Astrocyte (in vitro differentiated cells and primary cell): Measurements from ENCODE around the gene MRPL43. TPM values are rescaled to one million over a fixed set of nuclear protein-coding genes. Genes with fewer than 3 reads are reported as not detected.

Source experiments
- DNase-seq: peaks from one replicate; pipeline ENCODE4 v3.0.0-alpha.2; 2010; ENCODE audit warnings: low read depth
- FAIRE-seq: peaks from 2 replicates; lab custom pipeline; 2011; peaks lifted over from hg19 to GRCh38; lab: Jason Lieb, UNC
- H2AFZ ChIP-seq: 2 replicates; pipeline ENCODE4 v1.6.0; 2012; ENCODE audit warnings: low read depth, low read length, inconsistent platforms
- H3K27ac ChIP-seq: 2 replicates; pipeline ENCODE4 v1.5.1; 2011; ENCODE audit warnings: low read depth, low read length, inconsistent platforms
- H3K27me3 ChIP-seq: 2 replicates; pipeline ENCODE4 v1.6.0; 2011; ENCODE audit warnings: low read length, inconsistent platforms; ENCODE audit not compliant: insufficient read depth
- H3K36me3 ChIP-seq: 2 replicates; pipeline ENCODE4 v1.5.1; 2011; ENCODE audit warnings: low read length, inconsistent platforms; ENCODE audit not compliant: insufficient read depth
- H3K4me1 ChIP-seq: 2 replicates; pipeline ENCODE4 v1.5.1; 2011; ENCODE audit warnings: low read length, inconsistent platforms; ENCODE audit not compliant: insufficient read depth
- H3K4me2 ChIP-seq: 2 replicates; pipeline ENCODE4 v1.6.0; 2012; ENCODE audit warnings: low read length, inconsistent platforms
- H3K4me3 ChIP-seq: 2 replicates; pipeline ENCODE4 v1.5.1; 2011; ENCODE audit warnings: low read depth, mild to moderate bottlenecking, low read length, inconsistent platforms; ENCODE audit not compliant: insufficient read depth
- H3K79me2 ChIP-seq: 2 replicates; pipeline ENCODE4 v1.6.0; 2012; ENCODE audit warnings: mild to moderate bottlenecking, low read length, inconsistent platforms; ENCODE audit not compliant: insufficient read depth
- H3K9ac ChIP-seq: 2 replicates; pipeline ENCODE4 v1.6.0; 2012; ENCODE audit warnings: mild to moderate bottlenecking, low read length, inconsistent platforms
- H3K9me3 ChIP-seq: 2 replicates; pipeline ENCODE4 v1.5.1; 2012; ENCODE audit warnings: low read depth, mild to moderate bottlenecking, low read length, inconsistent platforms; ENCODE audit not compliant: insufficient read depth
- H4K20me1 ChIP-seq: 2 replicates; pipeline ENCODE4 v1.6.0; 2012; ENCODE audit warnings: low read length, inconsistent platforms; ENCODE audit not compliant: insufficient read depth
- H3K27ac Mint-ChIP-seq: one replicate; pipeline ENCODE4 v1.8.0; 2021; ENCODE audit warnings: mild to moderate bottlenecking, mixed read lengths; ENCODE audit not compliant: unreplicated experiment
- H3K27me3 Mint-ChIP-seq: one replicate; pipeline ENCODE4 v1.8.0; 2021; ENCODE audit warnings: low read depth, mixed read lengths; ENCODE audit not compliant: unreplicated experiment
- H3K36me3 Mint-ChIP-seq: one replicate; pipeline ENCODE4 v1.8.0; 2021; ENCODE audit warnings: low read depth, mixed read lengths; ENCODE audit not compliant: unreplicated experiment
- H3K4me1 Mint-ChIP-seq: one replicate; pipeline ENCODE4 v1.8.0; 2021; ENCODE audit warnings: low read depth, mixed read lengths; ENCODE audit not compliant: unreplicated experiment
- H3K4me3 Mint-ChIP-seq: one replicate; pipeline ENCODE4 v1.8.0; 2021; ENCODE audit warnings: mild to moderate bottlenecking, moderate library complexity, mixed read lengths; ENCODE audit not compliant: unreplicated experiment
- H3K9me3 Mint-ChIP-seq: one replicate; pipeline ENCODE4 v1.8.0; 2021; ENCODE audit warnings: mild to moderate bottlenecking, mixed read lengths; ENCODE audit not compliant: unreplicated experiment
- EZH2 ChIP-seq: IDR thresholded peaks from 2 replicates; pipeline ENCODE4 v1.6.1; 2012; ENCODE audit warnings: mild to moderate bottlenecking, low read length, inconsistent platforms; ENCODE audit not compliant: insufficient read depth
- total RNA-seq: library from RNA; stranded (reverse); gene quantifications from 2 replicates; pipeline ENCODE4 v1.2.1, GENCODE V29; 2021
- TF ChIP-seq, protein P1 (sequence below): IDR thresholded peaks from 2 replicates; pipeline ENCODE4 v1.5.1; 2011; ENCODE audit warnings: low read depth, mild to moderate bottlenecking, inconsistent platforms, low read length, moderate library complexity; ENCODE audit not compliant: insufficient read depth

MRPL43 gene
- total RNA-seq, 1 donor from 2014 or later: 61.3 TPM

DNA sequence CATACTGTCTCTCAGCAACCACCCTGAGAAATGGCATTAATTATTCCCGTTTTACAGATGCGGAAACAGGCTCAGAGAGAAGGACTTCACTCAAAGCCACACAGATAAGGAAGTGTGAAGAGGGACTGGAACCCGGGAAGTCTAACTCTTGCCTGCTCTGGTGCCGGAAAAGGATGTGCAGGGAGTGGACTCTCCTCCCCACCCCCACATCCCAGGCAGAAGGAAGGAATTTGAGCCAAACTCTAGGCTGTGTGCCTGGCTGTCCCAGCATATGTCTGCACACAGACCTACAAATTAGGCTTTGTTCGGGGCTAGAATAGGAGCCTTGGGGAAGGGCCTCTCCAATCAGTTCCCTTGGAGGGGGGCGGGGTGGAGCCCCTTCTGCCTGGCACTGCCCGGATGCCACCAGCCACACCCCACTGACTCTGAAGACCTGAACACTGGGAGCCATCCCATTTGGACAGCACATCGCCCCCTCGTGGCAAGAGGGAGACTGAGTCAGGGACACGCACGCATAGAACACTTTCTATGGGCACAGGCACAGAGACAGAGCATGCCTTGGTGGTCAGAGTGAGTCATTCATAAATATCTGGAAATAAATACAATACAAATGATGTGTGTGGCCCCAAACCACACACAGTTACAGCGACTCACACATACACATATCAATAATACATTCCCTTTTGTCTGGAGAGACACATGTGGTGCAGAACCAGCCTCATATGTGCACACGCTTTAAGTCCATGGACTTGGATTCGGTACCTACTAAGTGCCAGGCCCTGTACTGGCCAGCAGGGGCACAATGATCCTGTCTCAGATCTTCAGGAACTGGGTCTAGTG, 25.4 kb upstream of the MRPL43 start:
- Mint-ChIP-seq H3K36me3 (no peaks in the 10 kb centered on the region), H3K27ac (peak overlapping the region; percentile 35)

DNA sequence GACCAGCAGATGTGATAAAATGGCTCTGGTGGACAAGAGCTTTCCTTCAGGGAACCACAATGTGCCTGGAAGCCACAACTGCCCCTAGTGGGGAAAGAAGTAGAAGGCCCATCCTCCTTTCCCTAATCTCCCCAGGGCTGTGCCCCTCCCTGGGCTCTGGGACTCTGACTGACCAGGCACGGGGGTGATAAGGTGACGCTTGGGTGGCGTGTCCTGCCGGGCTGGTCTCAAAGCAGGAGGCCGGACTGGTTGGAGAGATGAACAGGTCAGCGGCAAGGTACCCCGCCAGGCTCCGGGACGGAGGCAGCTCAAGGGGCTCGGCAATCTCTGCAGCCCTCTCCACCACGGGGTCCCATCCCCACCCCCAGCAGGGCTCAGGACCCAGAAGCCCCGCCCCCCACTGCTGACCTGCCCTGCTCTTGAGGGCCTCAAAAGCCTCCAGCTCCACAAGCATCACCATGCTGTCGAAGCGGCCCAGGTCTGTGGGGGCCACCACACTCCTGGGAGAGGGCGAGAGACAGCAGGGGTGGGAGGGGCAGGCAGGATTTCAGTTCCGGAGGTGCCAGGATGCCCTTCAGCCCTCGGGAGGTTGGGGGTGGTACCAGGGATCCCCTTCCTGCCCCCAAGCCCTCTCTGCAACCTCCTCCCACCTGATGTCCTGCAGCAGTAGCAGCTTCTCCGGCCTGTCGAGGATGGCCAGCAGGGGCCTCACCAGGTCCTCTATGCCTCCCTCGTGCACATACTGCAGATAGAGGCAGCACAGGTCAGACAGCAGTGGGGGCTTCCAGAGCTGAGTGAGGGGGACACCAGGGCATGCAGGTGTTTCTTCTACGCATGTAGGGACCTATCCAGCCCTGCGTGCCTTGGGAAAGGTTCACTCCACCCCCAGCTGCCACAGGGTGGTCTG, 24.5 kb upstream of the MRPL43 start:
- Mint-ChIP-seq H3K36me3 (no peaks in the 10 kb centered on the region), H3K4me1 (peaks cover 24% of the 10 kb centered on the region), H3K9me3 (no peaks in the 10 kb centered on the region), H3K4me3 (no peak overlapping the region), H3K27me3 (peaks cover 7% of the 10 kb centered on the region), H3K27ac (no peak overlapping the region)
- H2AFZ ChIP-seq: peak overlapping the region; percentile 22
- FAIRE-seq (no peak), DNase-seq (no peak)
- no peak overlapping the region for H3K27ac ChIP-seq
- H3K36me3 ChIP-seq: no peaks in the 10 kb centered on the region
- H3K9ac ChIP-seq: peak overlapping the region; percentile 17
- peak overlapping the region; percentile 51 for H3K4me2 ChIP-seq
- peaks cover 15% of the 10 kb centered on the region for H4K20me1 ChIP-seq
- TF ChIP-seq, protein P1, sequence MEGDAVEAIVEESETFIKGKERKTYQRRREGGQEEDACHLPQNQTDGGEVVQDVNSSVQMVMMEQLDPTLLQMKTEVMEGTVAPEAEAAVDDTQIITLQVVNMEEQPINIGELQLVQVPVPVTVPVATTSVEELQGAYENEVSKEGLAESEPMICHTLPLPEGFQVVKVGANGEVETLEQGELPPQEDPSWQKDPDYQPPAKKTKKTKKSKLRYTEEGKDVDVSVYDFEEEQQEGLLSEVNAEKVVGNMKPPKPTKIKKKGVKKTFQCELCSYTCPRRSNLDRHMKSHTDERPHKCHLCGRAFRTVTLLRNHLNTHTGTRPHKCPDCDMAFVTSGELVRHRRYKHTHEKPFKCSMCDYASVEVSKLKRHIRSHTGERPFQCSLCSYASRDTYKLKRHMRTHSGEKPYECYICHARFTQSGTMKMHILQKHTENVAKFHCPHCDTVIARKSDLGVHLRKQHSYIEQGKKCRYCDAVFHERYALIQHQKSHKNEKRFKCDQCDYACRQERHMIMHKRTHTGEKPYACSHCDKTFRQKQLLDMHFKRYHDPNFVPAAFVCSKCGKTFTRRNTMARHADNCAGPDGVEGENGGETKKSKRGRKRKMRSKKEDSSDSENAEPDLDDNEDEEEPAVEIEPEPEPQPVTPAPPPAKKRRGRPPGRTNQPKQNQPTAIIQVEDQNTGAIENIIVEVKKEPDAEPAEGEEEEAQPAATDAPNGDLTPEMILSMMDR: peak; percentile 43
- TF ChIP-seq EZH2: no peak
- H3K9me3 ChIP-seq: no peaks in the 10 kb centered on the region
- H3K79me2 ChIP-seq: no peaks in the 10 kb centered on the region
- H3K27me3 ChIP-seq: no peaks in the 10 kb centered on the region
- no peak overlapping the region for H3K4me3 ChIP-seq
- H3K4me1 ChIP-seq: peaks cover 38% of the 10 kb centered on the region

More for the DNA sequence above, 25.4 kb upstream of the MRPL43 start:
- peak overlapping the region; percentile 30 for H3K4me3 Mint-ChIP-seq
- peaks cover 24% of the 10 kb centered on the region for H3K4me1 Mint-ChIP-seq
- DNase-seq: peak; percentile 85
- Histone ChIP-seq H3K36me3 (no peaks in the 10 kb centered on the region), H3K27me3 (no peaks in the 10 kb centered on the region), H3K79me2 (no peaks in the 10 kb centered on the region), H3K9ac (peak overlapping the region; percentile 42), H3K4me3 (no peak overlapping the region), H2AFZ (no peak overlapping the region), H4K20me1 (peaks cover 7% of the 10 kb centered on the region), H3K4me1 (peaks cover 32% of the 10 kb centered on the region), H3K4me2 (peak overlapping the region; percentile 51), H3K27ac (peak overlapping the region; percentile 35), H3K9me3 (no peaks in the 10 kb centered on the region)
- H3K27me3 Mint-ChIP-seq: peaks cover 11% of the 10 kb centered on the region
- no peaks in the 10 kb centered on the region for H3K9me3 Mint-ChIP-seq
- no peak for TF ChIP-seq EZH2
- TF ChIP-seq, protein P1: peak; percentile 91
- peak; percentile 52 for FAIRE-seq
